Lung (tissue), 12 donors: ENCODE results near the gene TEX14. TPM values are rescaled to one million over a fixed set of nuclear protein-coding genes. Genes with fewer than 3 reads are reported as not detected.
A peak's percentile ranks its signal among the peaks of the same experiment; 100 is the strongest.

Experiments
- ATAC-seq: fragments of 200-7000 bp; cut with Tn5 transposase; one replicate; pipeline ENCODE4 v1.9.1; 2020; ENCODE audit warnings: moderate number of reproducible peaks; ENCODE audit not compliant: insufficient read depth, low FRiP score
- DNase-seq, 3 donors: peaks; one replicate each; pipeline ENCODE4 v3.0.0-alpha.2; 2013 to 2017
- H3K27ac ChIP-seq, 2 donors: one replicate each; pipeline ENCODE4 v1.5.1; 2013; ENCODE audit warnings: mild to moderate bottlenecking in 2 of 2, moderate library complexity in 2 of 2, control low read depth in 1 of 2, inconsistent platforms in 1 of 2, low read depth in 1 of 2, low read length in 1 of 2
- H3K27me3 ChIP-seq, 3 donors: one replicate each; pipeline ENCODE4 v1.5.1; 2013; ENCODE audit warnings: low read length in 2 of 3; ENCODE audit not compliant: control insufficient read depth in 3 of 3, insufficient read depth in 3 of 3
- H3K36me3 ChIP-seq, 4 donors: one replicate each; pipeline ENCODE4 v1.5.1; 2013; ENCODE audit warnings: low read length in 4 of 4, mild to moderate bottlenecking in 1 of 4, moderate library complexity in 1 of 4; ENCODE audit not compliant: control insufficient read depth in 4 of 4, insufficient read depth in 4 of 4
- H3K4me1 ChIP-seq, 5 donors: one replicate each; pipeline ENCODE4 v1.5.1; 2013; ENCODE audit warnings: low read length in 5 of 5, mild to moderate bottlenecking in 2 of 5, moderate library complexity in 1 of 5; ENCODE audit not compliant: control insufficient read depth in 5 of 5, insufficient read depth in 5 of 5
- H3K4me3 ChIP-seq: one replicate; pipeline ENCODE4 v1.5.1; 2013; ENCODE audit warnings: mild to moderate bottlenecking, control low read depth, moderate library complexity
- H3K9ac ChIP-seq, 2 donors: one replicate each; pipeline ENCODE4 v1.5.1; 2013; ENCODE audit warnings: low read length in 2 of 2, control low read depth in 1 of 2; ENCODE audit not compliant: insufficient read depth in 1 of 2
- H3K9me3 ChIP-seq, 4 donors: one replicate each; pipeline ENCODE4 v1.5.1; 2013; ENCODE audit warnings: low read length in 3 of 4, mild to moderate bottlenecking in 1 of 4, moderate library complexity in 1 of 4; ENCODE audit not compliant: control insufficient read depth in 4 of 4, insufficient read depth in 3 of 4
- CTCF ChIP-seq: IDR thresholded peaks from 2 replicates; pipeline ENCODE4 v1.5.1; 2012; ENCODE audit warnings: mild to moderate bottlenecking; ENCODE audit errors: control extremely low read depth, extremely low read depth
- WGBS, 2 donors: extraction: QIAGEN DNeasy Blood & Tissue Kit; methylation state at CpG; one replicate each; pipeline ENCODE4 v1.1.7; 2013; 5-methylcytosine and 5-hydroxymethylcytosine counted together
- polyA plus RNA-seq, 2 donors: library from polyadenylated mRNA; stranded (reverse); fragments of 200-250 nt; gene quantifications; one replicate each; pipeline ENCODE4 v1.2.1, GENCODE V29; 2013
- total RNA-seq, 2 donors: library from RNA; depleted of rRNA in 1 of 2; stranded (reverse); fragments of >200 nt in 1 of 2; gene quantifications; one replicate each; pipeline ENCODE4 v1.2.1, GENCODE V29; 2014 to 2021
- donor health status: control.
- donor health status: control.
- donor health status: Bipolar disorder and iron deficiency.
- donor health status: healthy.
- donor health status: DM: yes; HTN: yes; CAD: no.

Gene TEX14
- total and polyA plus RNA-seq, 4 donors: 0.13 to 1.5 (median 0.74) TPM; not detected in 1

- 51 to 67% methylated on average over 3 of the region's 3 CpGs for WGBS, 2 donors
- no peak for TF ChIP-seq CTCF
- Histone ChIP-seq H3K9me3 (no peaks in the 10 kb centered on the region), H3K27me3 (peaks cover 0 to 7% (median 0%) of the 10 kb centered on the region in 3 donors), H3K4me3 (no peak overlapping the region), H3K27ac (peak overlapping the region; percentile 43 to 54), H3K36me3 (no peaks in the 10 kb centered on the region), H3K9ac (peak overlapping the region; percentile 39 to 74), H3K4me1 (peaks cover 0 to 52% (median 16%) of the 10 kb centered on the region in 5 donors)
- peak in 1 of 3 donors; percentile 33 for DNase-seq
- no peak for ATAC-seq
These were observed 160.7 kb downstream of the TEX14 start for GRCh38 chr17:58531122-58531521.

GRCh38 chr17:58530655-58531054 lies 161.2 kb downstream of the TEX14 start:
- DNase-seq (no peak), ATAC-seq (no peak)
- no peak overlapping the region for H3K4me3 ChIP-seq
- H3K36me3 ChIP-seq: no peaks in the 10 kb centered on the region
- H3K9ac ChIP-seq: no peak overlapping the region
- H3K27me3 ChIP-seq: peaks cover 0 to 7% (median 0%) of the 10 kb centered on the region in 3 donors
- 67 to 68% methylated on average over 2 of the region's 2 CpGs for WGBS, 2 donors
- H3K4me1 ChIP-seq: peaks cover 0 to 56% (median 16%) of the 10 kb centered on the region in 5 donors
- H3K9me3 ChIP-seq: no peaks in the 10 kb centered on the region
- H3K27ac ChIP-seq: no peak overlapping the region
- no peak for TF ChIP-seq CTCF

- Histone ChIP-seq H3K9ac (peak overlapping the region in 1 of 2 donors; percentile 42), H3K36me3 (no peaks in the 10 kb centered on the region), H3K4me3 (no peak overlapping the region), H3K27ac (peak overlapping the region in 1 of 2 donors; percentile 49), H3K9me3 (no peaks in the 10 kb centered on the region), H3K27me3 (peaks cover 0 to 7% (median 0%) of the 10 kb centered on the region in 3 donors), H3K4me1 (peaks cover 0 to 68% (median 16%) of the 10 kb centered on the region in 5 donors)
- WGBS, 2 donors: 42 to 50% methylated on average over 1 of the region's 1 CpG
- TF ChIP-seq CTCF: no peak
- DNase-seq (peak in 2 of 3 donors; percentile 44), ATAC-seq (no peak)
These were observed 162.6 kb downstream of the TEX14 start for GRCh38 chr17:58529275-58529674.

GRCh38 chr17:58528443-58528842 lies 163.4 kb downstream of the TEX14 start:
- Histone ChIP-seq H3K4me3 (no peak overlapping the region), H3K36me3 (peaks cover 0 to under 1% (median 0%) of the 10 kb centered on the region in 4 donors), H3K4me1 (peaks cover 0 to 68% (median 16%) of the 10 kb centered on the region in 5 donors), H3K27ac (peak overlapping the region in 1 of 2 donors; percentile 27), H3K27me3 (peaks cover 0 to 7% (median 0%) of the 10 kb centered on the region in 3 donors), H3K9me3 (no peaks in the 10 kb centered on the region), H3K9ac (no peak overlapping the region)
- ATAC-seq: no peak
- DNase-seq: no peak
- 32 to 52% methylated on average over 3 of the region's 3 CpGs for WGBS, 2 donors
- no peak for TF ChIP-seq CTCF
